Peyer's patch (tissue), 4 donors: Measurements from ENCODE around the gene CENPT. TPM values are rescaled to one million over a fixed set of nuclear protein-coding genes. Genes with fewer than 3 reads are reported as not detected.

ENCODE experiments used
- DNase-seq, 3 donors: peaks; one replicate each; pipeline ENCODE4 v3.0.0-alpha.2; 2017 to 2019
- H3K27ac ChIP-seq, 4 donors: fragments of 200-600 bp; sonication (generic); one replicate each; pipeline ENCODE4 v1.5.1; 2016 to 2019
- H3K27me3 ChIP-seq, 2 donors: fragments of 200-600 bp; sonication (generic); one replicate each; pipeline ENCODE4 v1.5.1; 2019
- H3K36me3 ChIP-seq, 3 donors: fragments of 200-600 bp; sonication (generic); one replicate each; pipeline ENCODE4 v1.5.1; 2016 to 2019
- H3K4me1 ChIP-seq, 4 donors: fragments of 200-600 bp; sonication (generic); one replicate each; pipeline ENCODE4 v1.5.1; 2016 to 2019
- H3K4me3 ChIP-seq, 4 donors: fragments of 200-600 bp; sonication (generic); 1 replicate in 3 of 4; 2 replicates in 1 of 4; pipeline ENCODE4 v1.5.1; 2016 to 2019; ENCODE audit warnings: mild to moderate bottlenecking in 1 of 4
- H3K9me3 ChIP-seq, 4 donors: fragments of 200-600 bp; sonication (generic); one replicate each; pipeline ENCODE4 v1.5.1; 2016 to 2019; ENCODE audit warnings: mild to moderate bottlenecking in 1 of 4
- CTCF ChIP-seq, 6 experiments: fragments of 450-650 bp in 4 of 6; fragments of 200-600 bp in 2 of 6; sonication (generic) in 1 of 6; IDR thresholded peaks; one replicate each; pipeline ENCODE4 v1.5.1; 2017 to 2019; ENCODE audit warnings: antibody characterized with exemption in 6 of 6, mild to moderate bottlenecking in 3 of 6, moderate library complexity in 1 of 6
- POLR2A ChIP-seq, 2 donors: fragments of 450-650 bp; IDR thresholded peaks; one replicate each; pipeline ENCODE4 v1.5.1; 2017; ENCODE audit warnings: antibody characterized with exemption in 2 of 2, mild to moderate bottlenecking in 2 of 2, moderate library complexity in 2 of 2
- total RNA-seq, 4 donors: library from RNA; depleted of rRNA; stranded (reverse); fragments of >200 nt; gene quantifications; one replicate each; pipeline ENCODE4 v1.1.0, GENCODE V29; 2016

The CENPT gene
- total RNA-seq, 4 donors from 2014 or later = 64.8 to 138 (median 94.6) TPM

GRCh38 chr16:67811899-67812298 is 35.6 kb downstream of the CENPT start:
- TF ChIP-seq POLR2A (IDR thresholded peaks at IDR 0.05) (no peak), CTCF (IDR thresholded peaks at IDR 0.05) (no peak)
- Histone ChIP-seq H3K27me3 (no peaks in the 10 kb centered on the region), H3K27ac (no peak overlapping the region), H3K4me3 (no peak overlapping the region), H3K9me3 (no peaks in the 10 kb centered on the region), H3K4me1 (peaks cover 0 to 11% (median 4%) of the 10 kb centered on the region in 4 donors), H3K36me3 (no peaks in the 10 kb centered on the region)
- DNase-seq = no peak

- Histone ChIP-seq H3K36me3 (peaks cover 0 to 16% (median 0%) of the 10 kb centered on the region in 3 donors), H3K27ac (peak overlapping the region; percentile 60 to 92 (median 76)), H3K9me3 (no peaks in the 10 kb centered on the region), H3K4me1 (peaks cover 0 to 21% (median 17%) of the 10 kb centered on the region in 4 donors), H3K4me3 (peak overlapping the region; percentile 72 to 100 (median 80)), H3K27me3 (no peaks in the 10 kb centered on the region)
- TF ChIP-seq POLR2A (IDR thresholded peaks at IDR 0.05) (no peak), CTCF (IDR thresholded peaks at IDR 0.05) (peak in 1 of 6 experiments; percentile 25)
- no peak for DNase-seq
Measured at GRCh38 chr16:67807148-67807682, 40.3 kb downstream of the CENPT start.

GRCh38 chr16:67806428-67807147 is 40.9 kb downstream of the CENPT start, which contains the start of the genes RANBP10 and TSNAXIP1:
Gene RANBP10 (minus strand): TSS chr16:67806560. CDS start chr16:67806536, 24 bp downstream.
Gene TSNAXIP1 (plus strand): TSS chr16:67806889. CDS start chr16:67807150, 261 bp downstream.
- H3K4me1 ChIP-seq = peaks cover 0 to 22% (median 19%) of the 10 kb centered on the region in 4 donors
- H3K27ac ChIP-seq = peak within 1 kb of the TSS; percentile 74 to 92 (median 78)
- H3K9me3 ChIP-seq = no peaks in the 10 kb centered on the region
- H3K36me3 ChIP-seq = peaks cover 0 to 16% (median 0%) of the 10 kb centered on the region in 3 donors
- TF ChIP-seq POLR2A (IDR thresholded peaks at IDR 0.05) (peak; percentile 69 to 88), CTCF (IDR thresholded peaks at IDR 0.05) (peak in 1 of 6 experiments; percentile 21)
- DNase-seq = peak; percentile 96 to 99 (median 97)
- H3K4me3 ChIP-seq = peak within 1 kb of the TSS; percentile 72 to 100 (median 80)
- no peaks in the 10 kb centered on the region for H3K27me3 ChIP-seq

GRCh38 chr16:67805718-67806427 is 41.6 kb downstream of the CENPT start:
- no peaks in the 10 kb centered on the region for H3K27me3 ChIP-seq
- DNase-seq = no peak
- H3K36me3 ChIP-seq = peaks cover 0 to 16% (median 0%) of the 10 kb centered on the region in 3 donors
- no peaks in the 10 kb centered on the region for H3K9me3 ChIP-seq
- H3K4me1 ChIP-seq = peaks cover 0 to 29% (median 22%) of the 10 kb centered on the region in 4 donors
- H3K27ac ChIP-seq = peak overlapping the region; percentile 67 to 92 (median 76)
- TF ChIP-seq POLR2A (IDR thresholded peaks at IDR 0.05) (no peak), CTCF (IDR thresholded peaks at IDR 0.05) (no peak)
- peak overlapping the region; percentile 72 to 100 (median 80) for H3K4me3 ChIP-seq

GRCh38 chr16:67804853-67805542 is 42.5 kb downstream of the CENPT start:
- Histone ChIP-seq H3K36me3 (peaks cover 0 to 23% (median 0%) of the 10 kb centered on the region in 3 donors), H3K4me3 (peak overlapping the region in 3 of 4 donors; percentile 73 to 100 (median 88)), H3K27me3 (no peaks in the 10 kb centered on the region), H3K27ac (no peak overlapping the region), H3K4me1 (peaks cover 0 to 29% (median 22%) of the 10 kb centered on the region in 4 donors), H3K9me3 (no peaks in the 10 kb centered on the region)
- TF ChIP-seq POLR2A (IDR thresholded peaks at IDR 0.05) = no peak
- no peak for TF ChIP-seq CTCF (IDR thresholded peaks at IDR 0.05)
- DNase-seq = no peak
